ENCODE results near the gene SELPLG.

SELPLG gene

GRCh38 chr12:108618079-108618952, 15.4 kb downstream of the SELPLG start:
- peak; percentile 13 for DNase-seq

GRCh38 chr12:108616941-108617858, 16.5 kb downstream of the SELPLG start:
- DNase-seq: no peak

- DNase-seq: no peak
Measured at GRCh38 chr12:108616359-108616758, 17.3 kb downstream of the SELPLG start.

GRCh38 chr12:108615918-108616317, 17.8 kb downstream of the SELPLG start:
- DNase-seq: no peak

GRCh38 chr12:108614639-108615038, 19.1 kb downstream of the SELPLG start:
- no peak for DNase-seq

- DNase-seq: no peak
Measured at GRCh38 chr12:108614041-108614440, 19.7 kb downstream of the SELPLG start.

GRCh38 chr12:108613548-108613947, 20.1 kb downstream of the SELPLG start:
- DNase-seq: no peak

- no peak for DNase-seq
Measured at GRCh38 chr12:108612788-108613282, 20.9 kb downstream of the SELPLG start.

GRCh38 chr12:108611884-108612415, 21.7 kb downstream of the SELPLG start:
- no peak for DNase-seq

GRCh38 chr12:108610856-108611605, 22.7 kb downstream of the SELPLG start:
- DNase-seq: no peak

- no peak for DNase-seq
Measured at GRCh38 chr12:108610336-108610815, 23.3 kb downstream of the SELPLG start.

GRCh38 chr12:108609537-108610335, 24.0 kb downstream of the SELPLG start:
- DNase-seq: no peak

GRCh38 chr12:108608616-108609015, 25.1 kb downstream of the SELPLG start:
- DNase-seq: no peak

- DNase-seq: no peak
Measured at GRCh38 chr12:108607981-108608600, 25.6 kb downstream of the SELPLG start.

GRCh38 chr12:108606492-108606891, 27.2 kb downstream of the SELPLG start:
- no peak for DNase-seq

GRCh38 chr12:108605690-108606406, 27.8 kb downstream of the SELPLG start:
- no peak for DNase-seq

GRCh38 chr12:108605000-108605689, 28.5 kb downstream of the SELPLG start:
- no peak for DNase-seq

GRCh38 chr12:108604208-108604941, 29.3 kb downstream of the SELPLG start:
- no peak for DNase-seq

GRCh38 chr12:108603743-108604142, 30.0 kb downstream of the SELPLG start:
- DNase-seq: no peak

All from NCI-H1417 treated with DMSO at 0.1 percent for 48 hours (cell line).